GM21786 (cell line): Measurements from ENCODE around the gene MED17.
"Not testable (repeated sequence)": the region's sequence is repeated elsewhere in the genome, so short reads cannot be mapped to it uniquely, and the experiment has no call there.

ENCODE experiments used
- ATAC-seq: cut with Tn5 transposase; IDR thresholded peaks from one replicate; pipeline ENCODE4 v1.9.1; 2021; ENCODE audit not compliant: unreplicated experiment

Gene MED17

DNA sequence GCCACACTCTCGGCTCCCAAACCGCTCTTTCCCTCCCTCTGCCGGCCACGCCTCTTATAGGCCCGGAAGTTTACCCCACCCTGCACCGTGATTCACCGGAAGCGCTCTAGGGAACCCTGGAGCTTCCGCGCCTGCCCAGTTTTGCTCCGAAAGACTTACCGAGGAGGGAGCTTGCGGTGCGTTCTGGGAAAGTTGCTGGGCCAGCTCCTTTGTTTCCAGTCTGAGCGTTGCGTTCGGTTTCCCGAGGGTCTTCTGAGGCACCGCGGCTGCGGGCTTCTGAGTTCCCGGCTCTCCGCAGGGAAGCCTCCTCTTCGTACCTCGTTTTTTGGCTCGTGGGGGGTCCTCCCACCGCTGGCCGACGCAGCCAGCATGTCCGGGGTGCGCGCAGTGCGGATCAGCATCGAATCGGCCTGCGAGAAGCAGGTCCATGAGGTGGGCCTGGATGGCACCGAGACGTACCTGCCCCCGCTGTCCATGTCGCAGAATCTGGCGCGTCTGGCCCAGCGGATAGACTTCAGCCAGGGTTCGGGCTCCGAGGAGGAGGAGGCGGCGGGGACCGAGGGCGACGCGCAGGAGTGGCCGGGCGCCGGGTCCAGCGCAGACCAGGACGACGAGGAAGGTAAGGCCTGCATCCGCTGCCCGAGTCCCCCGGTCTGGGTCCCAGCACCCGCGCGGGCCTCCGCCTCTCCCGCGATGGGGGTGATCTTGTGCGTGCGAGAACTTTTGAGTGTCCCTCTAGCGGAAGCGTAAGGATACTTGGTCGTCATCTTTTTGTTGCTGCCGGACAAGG lies at the start of gene MED17:
Gene MED17 (plus strand): TSS at position 138 of the 790 bp plus-strand sequence. CDS start 232 bp downstream, at position 370.
- ATAC-seq, result peak; percentile 97

DNA sequence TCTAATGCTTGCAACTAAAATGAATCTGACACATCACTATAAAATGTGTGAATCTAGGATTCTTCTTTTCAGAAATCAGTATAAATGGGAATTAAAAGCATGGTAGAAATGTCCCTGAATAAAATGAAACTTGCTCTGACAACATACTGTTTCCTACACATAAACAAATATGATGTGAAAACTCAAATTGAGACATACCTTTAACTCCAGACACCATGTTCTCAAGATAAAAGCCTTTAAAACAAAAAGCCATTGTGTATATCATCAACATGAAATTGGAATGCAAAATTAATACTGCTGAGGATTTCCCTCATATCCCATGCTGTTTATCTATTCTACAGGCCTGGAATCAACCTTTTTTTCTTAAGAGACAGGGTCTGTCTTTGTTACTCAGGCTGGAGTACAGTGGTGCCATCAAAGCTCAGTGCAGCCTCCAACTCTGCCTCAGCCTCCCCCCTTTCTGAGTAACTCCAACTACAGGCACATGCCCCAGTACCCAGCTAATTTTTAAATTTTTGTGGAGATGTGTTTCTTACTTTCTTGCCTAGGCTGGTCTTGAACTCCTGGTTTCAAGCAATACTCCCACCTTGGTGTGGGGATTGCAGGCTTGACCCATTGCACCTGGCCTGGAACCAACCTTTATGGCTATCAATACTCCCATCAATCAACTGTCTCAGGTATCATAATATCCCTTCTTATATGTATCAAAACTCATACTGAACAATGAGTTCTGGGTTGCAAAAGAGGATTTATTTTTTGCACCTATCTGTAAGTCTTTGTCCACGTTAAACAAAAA lies 49.5 kb upstream of the MED17 start:
- ATAC-seq, result no peak

- ATAC-seq, result no peak
These were observed 48.5 kb upstream of the MED17 start for GRCh38 chr11:93735627-93736026.

DNA sequence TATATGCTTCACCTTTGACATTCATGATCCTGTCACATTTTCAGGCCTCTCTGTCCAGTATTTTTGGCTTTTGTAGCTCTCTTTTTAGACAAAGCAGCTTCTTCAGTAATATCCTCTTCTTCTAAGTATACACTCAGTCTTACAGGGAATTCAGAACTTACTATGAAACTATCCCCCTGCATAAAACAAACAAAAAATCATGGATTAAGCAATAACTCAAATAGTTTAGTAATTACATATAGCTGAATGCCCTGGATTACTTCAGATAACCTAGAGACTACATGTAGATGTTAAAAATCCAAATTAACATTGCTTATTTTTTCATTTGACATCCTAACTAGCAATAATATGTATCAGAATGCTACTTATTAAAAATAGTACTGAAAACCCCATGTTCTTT lies 48.0 kb upstream of the MED17 start:
- ATAC-seq, result no peak

DNA sequence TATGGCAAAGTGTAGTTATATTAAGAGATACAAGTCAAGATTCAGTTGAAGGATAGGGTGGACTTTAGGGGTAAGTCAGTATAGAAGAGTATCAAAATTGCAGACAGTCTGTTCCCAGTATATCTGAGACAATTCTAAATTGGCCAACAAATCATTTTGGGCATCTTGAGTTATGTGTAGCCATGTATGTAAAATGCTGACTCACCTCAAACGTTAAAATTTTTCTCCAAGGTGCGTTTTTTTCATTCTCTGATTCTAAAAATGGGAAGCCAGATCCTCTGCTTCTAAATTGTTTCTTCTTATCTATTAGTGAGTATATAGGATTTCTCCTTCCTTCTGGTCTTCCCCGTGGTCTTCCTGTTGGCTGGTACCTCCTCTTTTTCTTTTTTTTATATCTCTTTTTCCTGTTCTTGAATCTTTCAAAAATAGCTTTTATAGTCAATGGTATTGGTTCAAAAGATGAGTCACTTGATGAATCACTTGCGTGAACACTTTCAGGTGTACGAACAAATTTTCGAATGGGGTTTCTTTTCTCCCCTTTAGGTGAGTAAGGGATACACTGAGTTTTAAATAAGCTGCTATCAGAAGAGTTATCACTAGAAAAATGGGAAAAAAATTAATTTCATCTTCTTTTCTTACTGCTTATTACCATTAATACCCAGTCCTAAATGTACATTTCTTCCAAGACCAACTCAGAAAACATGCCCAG lies 46.0 kb upstream of the MED17 start:
- ATAC-seq, result no peak

DNA sequence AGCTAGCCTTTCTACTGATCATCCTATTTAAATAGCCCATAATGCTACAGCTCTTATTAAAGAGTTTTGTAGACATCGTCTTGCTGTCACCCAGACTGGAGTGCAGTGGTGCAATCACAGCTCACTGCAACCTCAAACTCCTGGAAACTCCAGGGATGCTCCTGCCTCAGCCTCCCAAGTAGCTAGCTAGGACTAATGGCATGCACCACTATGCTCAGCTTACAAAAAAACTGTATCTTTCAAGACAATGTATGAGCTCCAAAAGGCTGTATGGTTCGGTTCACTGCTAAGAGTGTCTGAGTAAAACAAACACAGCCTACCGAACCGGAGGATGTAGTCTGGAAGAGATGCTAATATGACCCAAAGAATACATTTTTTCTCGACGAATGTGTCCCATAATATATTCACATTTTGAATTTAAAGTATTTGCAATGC lies 45.4 kb upstream of the MED17 start:
- ATAC-seq, result no peak

DNA sequence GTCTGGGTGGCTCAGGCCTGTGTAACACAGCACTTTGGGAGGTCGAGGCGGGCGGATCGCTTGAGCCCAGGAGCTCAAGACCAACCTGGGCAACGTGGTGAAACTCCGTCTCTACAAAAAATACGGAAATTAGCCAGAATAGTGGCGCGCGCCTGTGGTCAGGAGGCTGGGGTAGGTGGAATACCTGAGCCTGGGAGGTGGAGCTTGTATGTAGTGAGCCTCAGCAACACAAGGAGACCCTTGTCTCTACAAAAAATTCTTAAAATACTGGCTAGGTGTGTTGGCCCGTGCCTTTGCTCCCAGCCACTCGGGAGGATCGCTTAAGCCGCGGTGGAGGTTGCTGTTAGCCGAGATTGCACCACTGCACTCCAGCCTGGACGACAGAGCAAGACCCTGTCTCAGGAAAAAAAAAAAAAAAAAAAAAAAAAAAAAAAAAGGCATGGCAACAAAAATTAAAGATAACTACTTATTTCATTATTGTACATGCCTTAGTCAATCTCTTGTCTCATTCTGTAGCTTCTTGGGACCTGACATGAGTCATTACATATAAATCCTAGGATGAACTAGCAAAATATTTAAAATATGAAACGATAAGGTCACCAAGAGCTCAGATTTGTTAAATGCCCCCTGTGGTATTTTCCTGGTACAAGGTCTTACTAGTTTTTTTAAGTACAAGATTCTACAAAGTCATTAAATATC lies 43.9 kb upstream of the MED17 start:
- peak; percentile 22 for ATAC-seq

GRCh38 chr11:93740730-93741093 lies 43.4 kb upstream of the MED17 start:
- peak; percentile 33 for ATAC-seq

- ATAC-seq, result peak; percentile 79
These were observed 42.8 kb upstream of the MED17 start, which contains the start of the genes C11orf54 and TAF1D for GRCh38 chr11:93741094-93741881. C11orf54 (plus strand) TSS chr11:93741672; CDS start chr11:93747394, 5,722 bp downstream. TAF1D (minus strand) TSS chr11:93741495; CDS start chr11:93739304, 2,191 bp downstream.

GRCh38 chr11:93741882-93742226 lies 42.2 kb upstream of the MED17 start:
- peak; percentile 9 for ATAC-seq

DNA sequence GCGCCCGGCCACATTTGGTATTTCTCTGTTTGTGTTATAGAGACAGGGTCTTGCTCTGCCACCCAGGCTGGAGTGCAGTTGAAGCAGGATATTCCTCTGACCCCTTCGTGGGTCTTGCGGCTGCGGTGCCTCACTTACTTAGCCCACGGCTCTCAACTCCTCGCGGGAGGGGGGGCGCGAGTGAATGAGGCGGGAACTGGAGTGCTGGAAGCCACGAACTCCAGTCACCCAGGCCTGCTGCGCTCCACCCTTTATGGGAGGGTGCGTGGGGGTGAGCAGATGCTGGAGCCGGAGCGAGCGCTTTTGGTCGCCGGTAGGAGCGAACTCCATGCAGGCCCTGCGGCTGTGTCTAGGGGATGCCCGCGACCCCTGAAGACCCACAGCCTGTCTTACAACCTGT lies 40.8 kb upstream of the MED17 start:
- no peak for ATAC-seq

- ATAC-seq, result no peak
These were observed 39.4 kb upstream of the MED17 start for GRCh38 chr11:93744669-93745004.

- not testable (repeated sequence) for ATAC-seq
These were observed 38.9 kb upstream of the MED17 start for GRCh38 chr11:93745005-93745755.

- no peak for ATAC-seq
These were observed 38.0 kb upstream of the MED17 start for GRCh38 chr11:93746101-93746500.

DNA sequence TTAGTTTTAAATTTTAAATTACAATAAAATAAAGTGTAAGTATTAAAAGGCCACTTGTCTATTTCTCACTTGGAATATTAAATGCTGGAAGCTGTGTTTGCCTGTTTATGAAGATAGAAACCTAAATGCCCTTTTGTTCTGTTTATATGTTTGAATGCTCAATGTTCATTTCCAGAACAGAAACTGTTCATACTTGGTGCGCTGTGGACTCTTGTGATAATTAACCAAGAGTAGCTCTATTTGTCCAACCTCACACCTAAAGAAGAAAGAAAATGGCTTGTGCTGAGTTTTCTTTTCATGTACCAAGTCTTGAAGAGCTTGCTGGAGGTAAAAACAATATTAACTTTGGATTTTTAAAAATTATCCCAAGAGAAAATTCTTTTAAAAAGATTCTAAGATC lies 37.0 kb upstream of the MED17 start:
- ATAC-seq, result peak; percentile 90

DNA sequence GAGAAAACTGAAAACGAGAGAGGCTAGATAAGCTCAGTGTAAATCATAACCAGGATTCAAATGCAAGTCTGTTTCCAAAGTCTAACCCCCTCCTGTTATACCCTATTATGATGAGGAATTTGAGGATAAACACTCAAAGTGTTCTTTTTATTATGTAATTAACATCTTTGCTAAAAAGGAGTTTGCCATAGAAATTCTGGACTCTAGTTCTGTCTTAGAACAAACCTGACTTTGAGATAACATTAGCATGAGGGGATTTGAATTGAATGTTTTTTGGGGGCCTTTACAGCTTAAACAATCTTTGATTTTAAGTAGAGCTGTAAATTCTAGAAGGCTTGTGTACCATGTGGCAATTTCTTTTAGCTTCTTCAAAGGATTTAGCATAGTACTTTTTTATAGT lies 33.1 kb upstream of the MED17 start:
- ATAC-seq, result no peak

- ATAC-seq, result no peak
These were observed 30.8 kb upstream of the MED17 start for GRCh38 chr11:93753241-93753640.

- ATAC-seq, result peak; percentile 58
These were observed 27.3 kb upstream of the MED17 start for GRCh38 chr11:93756748-93757147.

GRCh38 chr11:93757301-93757700 lies 26.8 kb upstream of the MED17 start:
- no peak for ATAC-seq
